ENCODE data around the gene U2SURP. TPM values are rescaled to one million over a fixed set of nuclear protein-coding genes. Genes with fewer than 3 reads are reported as not detected.

Gene U2SURP
- total RNA-seq, 1 experiment from 2014 or later: 83.3 TPM

DNA sequence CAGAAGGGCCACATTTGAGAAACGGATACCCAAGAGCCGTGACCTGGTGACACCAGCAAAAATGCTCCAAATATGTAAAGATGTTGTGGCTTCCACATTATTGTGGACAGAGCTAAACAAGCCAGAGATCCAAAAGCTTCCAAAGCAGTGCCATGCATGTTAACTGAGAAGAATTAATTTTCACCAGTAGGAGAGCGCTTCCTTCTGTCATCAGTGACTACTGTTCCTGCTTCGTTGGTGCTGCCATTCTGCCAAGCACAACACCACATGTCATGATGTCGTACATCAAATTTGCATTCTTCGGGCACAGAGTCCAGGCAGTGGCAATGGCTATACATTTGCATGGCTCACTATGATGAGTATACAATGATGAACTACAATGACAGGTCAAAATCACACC is 99.1 kb downstream of the U2SURP start:
- no peak for DNase-seq (ENCODE audit: low read depth)

DNA sequence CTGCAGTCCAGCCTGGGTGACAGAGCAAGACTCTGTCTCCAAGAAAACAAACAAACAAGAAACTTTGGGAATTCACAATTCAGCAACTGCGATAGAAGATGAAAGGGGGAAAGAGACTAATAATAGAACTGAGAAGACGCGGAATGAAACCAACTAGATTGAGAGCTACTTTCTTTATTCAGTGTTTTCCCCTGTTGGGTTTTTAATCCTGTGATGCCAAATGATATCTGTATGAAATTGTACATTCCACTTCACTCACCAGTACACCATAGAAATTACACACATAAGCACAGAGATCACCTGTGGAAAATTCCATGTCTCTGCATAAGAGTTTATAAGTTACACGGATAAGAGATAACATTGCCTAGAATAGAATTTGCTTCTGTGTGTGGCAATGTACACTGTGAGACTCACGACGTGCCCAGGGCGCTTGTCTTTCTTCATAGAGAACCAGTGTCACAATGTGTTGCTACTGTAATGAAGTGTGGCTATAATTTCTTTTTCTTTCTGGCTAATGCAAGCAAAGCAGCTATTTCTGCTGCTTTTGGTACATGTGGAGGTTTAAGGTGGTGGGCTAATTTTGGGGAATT is 100.5 kb downstream of the U2SURP start:
- no peak for DNase-seq (ENCODE audit: low read depth)

DNA sequence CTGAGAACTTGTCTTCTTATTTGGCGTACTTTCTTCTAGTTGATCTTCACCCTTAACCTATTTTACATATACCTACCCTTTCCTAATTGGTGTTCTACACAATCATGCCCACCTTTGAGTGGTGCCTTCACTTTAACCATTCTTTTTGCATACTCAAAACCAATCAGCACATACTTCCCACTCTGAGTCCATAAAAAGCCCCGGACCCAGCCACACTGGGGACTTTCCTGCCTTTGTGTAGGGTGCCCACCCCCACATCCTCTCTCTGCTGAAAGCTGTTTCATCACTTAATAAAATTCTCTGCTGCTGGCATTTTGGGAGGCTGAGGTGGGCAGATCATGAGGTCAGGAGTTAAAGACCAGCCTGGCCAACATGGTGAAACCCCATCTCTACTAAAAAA is 102.3 kb downstream of the U2SURP start:
- DNase-seq (ENCODE audit: low read depth): no peak

DNA sequence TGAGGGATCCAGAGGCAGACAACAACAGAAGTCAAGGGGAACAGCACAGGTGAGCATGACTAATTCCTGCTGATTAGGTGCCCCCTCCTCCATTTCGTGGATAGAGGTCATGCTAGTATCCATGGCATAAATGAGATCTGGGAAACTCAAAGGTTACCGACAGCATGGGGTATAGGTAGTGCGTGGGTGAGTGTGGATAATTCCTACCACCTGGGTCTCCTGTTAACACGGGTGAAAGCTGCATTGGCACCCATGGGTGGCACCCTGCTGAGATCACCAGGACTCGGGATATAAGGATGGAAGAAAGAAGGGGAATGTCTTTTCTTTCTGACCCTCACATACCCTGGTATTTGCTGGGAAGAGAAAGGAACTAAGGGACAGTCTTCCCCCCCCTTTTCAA is 103.8 kb downstream of the U2SURP start:
- no peak for DNase-seq (ENCODE audit: low read depth)

DNA sequence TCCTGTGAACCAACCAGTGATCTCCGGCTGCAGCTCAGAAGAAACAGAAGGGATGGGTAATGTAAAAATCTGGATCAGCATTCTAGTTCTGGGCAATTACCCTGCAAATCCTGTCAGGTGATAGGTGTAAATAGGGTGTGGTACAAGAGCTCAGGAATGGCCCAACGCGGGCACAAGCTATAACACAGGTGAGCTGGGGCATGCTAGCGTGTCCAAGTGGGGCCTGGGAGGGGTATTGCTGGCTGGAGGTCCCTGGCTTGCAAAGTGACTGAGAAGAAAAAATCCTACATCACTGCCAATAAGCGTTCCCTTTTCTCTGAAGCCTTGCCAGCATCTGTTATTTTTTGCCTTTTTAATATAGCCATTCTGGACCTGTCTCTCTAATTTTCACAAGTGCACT is 108.5 kb downstream of the U2SURP start:
- DNase-seq (ENCODE audit: low read depth): no peak

Other genes with a start within 250 kb of the U2SURP start
- gene PCOLCE2, start 112.5 kb upstream of the U2SURP start, total RNA-seq (2014; rRNA removed; shearing (Covaris generic)): 21.6 and 26.5 TPM in 2 replicates
- 0.12 and 0.59 TPM in 2 replicates for gene PAQR9, start 37.9 kb upstream of the U2SURP start, total RNA-seq (2014; rRNA removed; shearing (Covaris generic))
- 2.8 and 3.4 TPM in 2 replicates for gene CHST2, start 118.2 kb downstream of the U2SURP start, total RNA-seq (2014; rRNA removed; shearing (Covaris generic))